ENCODE results near the gene MCCC2. TPM values are rescaled to one million over a fixed set of nuclear protein-coding genes. Genes with fewer than 3 reads are reported as not detected.

Gene MCCC2
- total RNA-seq, 1 experiment from 2014 or later, result 113 TPM

DNA sequence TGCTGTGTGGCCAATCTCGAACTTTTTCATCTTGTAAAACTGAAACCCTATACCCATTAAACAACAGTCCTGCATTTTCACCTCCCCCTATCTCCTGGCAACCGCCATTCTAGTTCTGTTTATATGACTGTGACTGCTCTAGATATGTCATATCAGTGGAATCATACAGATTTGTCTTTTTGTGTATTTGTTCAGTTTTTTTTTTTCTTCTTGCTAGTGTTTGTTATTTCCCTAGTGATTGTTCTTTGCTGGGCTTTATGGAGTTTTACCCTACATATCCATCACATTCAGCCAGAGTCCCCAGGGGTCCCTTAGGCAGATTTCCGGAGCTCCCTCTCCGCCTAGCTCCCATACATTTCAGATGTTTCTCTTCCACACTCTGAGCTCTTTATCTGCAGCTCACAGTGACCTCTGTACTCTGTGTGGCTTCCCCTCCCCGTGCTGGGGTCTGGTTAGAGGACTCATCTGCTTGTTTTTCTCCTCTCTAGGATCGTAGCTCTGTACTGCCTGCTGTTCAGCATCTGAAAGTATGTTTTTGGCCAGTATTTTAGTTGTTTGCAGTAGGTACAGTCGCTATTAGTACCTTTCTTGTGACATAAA lies 106.8 kb downstream of the MCCC2 start:
- no peaks in the 10 kb centered on the region for H3K27me3 ChIP-seq (replicated peaks; ENCODE audit: control insufficient read depth, insufficient read depth, low read length)
- POLR2A ChIA-PET, result interaction anchor here (1.3 kb wide), 1 partner anchor 107 kb away, joined by 9 read pairs; the partner anchor contains the start of gene MCCC2
- BruUV-seq (replicated peaks), result no TSS peak

DNA sequence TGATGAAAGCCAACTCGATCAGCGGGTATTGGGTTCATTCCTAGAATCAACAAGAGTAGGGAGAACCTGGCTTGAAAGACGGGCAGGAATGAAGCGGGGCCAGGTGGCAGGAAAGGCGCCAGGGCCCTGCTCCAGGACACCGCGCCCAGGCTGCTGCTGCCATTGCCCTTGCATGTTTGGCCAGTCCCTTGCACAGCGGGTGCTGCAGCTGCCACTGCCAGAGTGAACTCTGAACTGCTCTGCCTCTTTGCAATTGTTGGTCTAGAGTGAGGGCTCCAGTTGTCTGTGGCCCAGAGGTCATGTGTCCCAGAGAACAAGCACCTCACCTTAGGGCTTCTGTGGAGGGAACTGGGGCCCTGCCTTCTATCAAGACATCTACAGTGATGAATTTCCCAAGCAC lies 107.9 kb downstream of the MCCC2 start:
- intact Hi-C loops (cut with micrococcal nuclease; ENCODE audit: unreplicated experiment), result no loop called here
- H3K4me3 ChIP-seq (ENCODE audit: low read depth, low read length), result no peak overlapping the region
- H3K27me3 ChIP-seq (replicated peaks; ENCODE audit: control insufficient read depth, insufficient read depth, low read length), result no peaks in the 10 kb centered on the region
- BruUV-seq (replicated peaks), result no TSS peak
- ChIA-PET CTCF (interaction anchor here (1.1 kb wide), 1 partner anchor 108 kb away, joined by 3 read pairs; the partner anchor contains the start of gene MCCC2), POLR2A (no interaction called here)
- H3K36me3 ChIP-seq (ENCODE audit: control insufficient read depth, insufficient read depth, low read length), result no peaks in the 10 kb centered on the region
- DNase-seq, result peak in 1 of 2 experiments; percentile 13
- TF ChIP-seq, protein P1, sequence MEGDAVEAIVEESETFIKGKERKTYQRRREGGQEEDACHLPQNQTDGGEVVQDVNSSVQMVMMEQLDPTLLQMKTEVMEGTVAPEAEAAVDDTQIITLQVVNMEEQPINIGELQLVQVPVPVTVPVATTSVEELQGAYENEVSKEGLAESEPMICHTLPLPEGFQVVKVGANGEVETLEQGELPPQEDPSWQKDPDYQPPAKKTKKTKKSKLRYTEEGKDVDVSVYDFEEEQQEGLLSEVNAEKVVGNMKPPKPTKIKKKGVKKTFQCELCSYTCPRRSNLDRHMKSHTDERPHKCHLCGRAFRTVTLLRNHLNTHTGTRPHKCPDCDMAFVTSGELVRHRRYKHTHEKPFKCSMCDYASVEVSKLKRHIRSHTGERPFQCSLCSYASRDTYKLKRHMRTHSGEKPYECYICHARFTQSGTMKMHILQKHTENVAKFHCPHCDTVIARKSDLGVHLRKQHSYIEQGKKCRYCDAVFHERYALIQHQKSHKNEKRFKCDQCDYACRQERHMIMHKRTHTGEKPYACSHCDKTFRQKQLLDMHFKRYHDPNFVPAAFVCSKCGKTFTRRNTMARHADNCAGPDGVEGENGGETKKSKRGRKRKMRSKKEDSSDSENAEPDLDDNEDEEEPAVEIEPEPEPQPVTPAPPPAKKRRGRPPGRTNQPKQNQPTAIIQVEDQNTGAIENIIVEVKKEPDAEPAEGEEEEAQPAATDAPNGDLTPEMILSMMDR (IDR thresholded peaks at IDR 0.05; ENCODE audit: insufficient read depth in 1 of 2, low read depth in 1 of 2, low read length in 1 of 2, severe bottlenecking in 1 of 2, unreplicated experiment in 1 of 2), result no peak
- H3K9me3 ChIP-seq, result no peaks in the 10 kb centered on the region
- H3K27ac Mint-ChIP-seq (ENCODE audit: unreplicated experiment), result no peak overlapping the region
- H3K27me3 Mint-ChIP-seq (ENCODE audit: insufficient read depth, unreplicated experiment), result no peaks in the 10 kb centered on the region
- H3K9me3 Mint-ChIP-seq (ENCODE audit: unreplicated experiment), result no peaks in the 10 kb centered on the region
- H3K4me1 ChIP-seq, result peaks cover 26% of the 10 kb centered on the region
- peaks cover 5% of the 10 kb centered on the region for H3K36me3 Mint-ChIP-seq (ENCODE audit: insufficient read depth, unreplicated experiment)
- H3K4me1 Mint-ChIP-seq (ENCODE audit: low read depth, unreplicated experiment), result peaks cover 19% of the 10 kb centered on the region
- H3K4me3 Mint-ChIP-seq (ENCODE audit: unreplicated experiment), result no peak overlapping the region

More for the DNA sequence above, 106.8 kb downstream of the MCCC2 start:
- H3K4me1 ChIP-seq, result peaks cover 26% of the 10 kb centered on the region
- no peaks in the 10 kb centered on the region for H3K9me3 Mint-ChIP-seq (ENCODE audit: unreplicated experiment)
- TF ChIP-seq, protein P1 (IDR thresholded peaks at IDR 0.05; ENCODE audit: insufficient read depth in 1 of 2, low read depth in 1 of 2, low read length in 1 of 2, severe bottlenecking in 1 of 2, unreplicated experiment in 1 of 2), result no peak
- peaks cover 19% of the 10 kb centered on the region for H3K4me1 Mint-ChIP-seq (ENCODE audit: low read depth, unreplicated experiment)
- peak overlapping the region; percentile 72 for H3K4me3 Mint-ChIP-seq (ENCODE audit: unreplicated experiment)
- H3K36me3 Mint-ChIP-seq (ENCODE audit: insufficient read depth, unreplicated experiment), result peaks cover 5% of the 10 kb centered on the region
- peak overlapping the region; percentile 15; the same call in 1 of the 2 replicates for H3K4me3 ChIP-seq (ENCODE audit: low read depth, low read length)
- peak; percentile 61 to 62 for DNase-seq
- H3K9me3 ChIP-seq, result no peaks in the 10 kb centered on the region
- intact Hi-C loops (cut with micrococcal nuclease; ENCODE audit: unreplicated experiment), result loop anchor here (5.0 kb wide), 1 partner anchor 63 kb away; no protein-coding TSS in a partner anchor
- peak overlapping the region; percentile 88 for H3K27ac Mint-ChIP-seq (ENCODE audit: unreplicated experiment)
- H3K27me3 Mint-ChIP-seq (ENCODE audit: insufficient read depth, unreplicated experiment), result no peaks in the 10 kb centered on the region
- CTCF ChIA-PET, result interaction anchor here (0.7 to 1.1 kb wide), 5 partner anchors 93 to 614 kb away, joined by 3 to 6 read pairs (median 4); partner anchors contain the start of gene MCCC2
- no peaks in the 10 kb centered on the region for H3K36me3 ChIP-seq (ENCODE audit: control insufficient read depth, insufficient read depth, low read length)

DNA sequence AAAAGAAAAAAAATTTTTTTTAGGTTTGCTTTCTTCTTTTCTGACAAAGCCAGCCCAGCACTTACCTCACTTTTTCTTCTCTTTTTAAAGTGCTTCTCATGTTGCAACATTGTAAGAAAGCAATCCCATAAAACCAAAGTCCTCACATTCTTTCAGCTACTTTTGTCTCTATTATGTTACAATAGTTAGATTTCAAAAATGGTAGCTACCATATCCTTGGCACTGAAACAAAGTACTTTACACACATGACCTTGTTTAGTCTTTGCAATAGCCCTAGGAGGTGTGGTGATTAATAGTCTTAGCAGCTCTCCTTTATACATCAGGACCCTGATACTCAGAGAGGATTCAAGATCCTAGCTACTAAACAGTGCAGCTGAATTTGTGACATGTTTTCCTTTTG lies 108.5 kb downstream of the MCCC2 start:
- no peak overlapping the region for H3K27ac Mint-ChIP-seq (ENCODE audit: unreplicated experiment)
- Histone ChIP-seq H3K4me3 (ENCODE audit: low read depth, low read length) (no peak overlapping the region), H3K9me3 (no peaks in the 10 kb centered on the region), H3K27me3 (replicated peaks; ENCODE audit: control insufficient read depth, insufficient read depth, low read length) (no peaks in the 10 kb centered on the region), H3K36me3 (ENCODE audit: control insufficient read depth, insufficient read depth, low read length) (no peaks in the 10 kb centered on the region), H3K4me1 (peaks cover 26% of the 10 kb centered on the region)
- H3K4me3 Mint-ChIP-seq (ENCODE audit: unreplicated experiment), result peak overlapping the region; percentile 27
- CTCF ChIA-PET, result no interaction called here
- H3K36me3 Mint-ChIP-seq (ENCODE audit: insufficient read depth, unreplicated experiment), result peaks cover 5% of the 10 kb centered on the region
- POLR2A ChIA-PET, result no interaction called here
- no peaks in the 10 kb centered on the region for H3K9me3 Mint-ChIP-seq (ENCODE audit: unreplicated experiment)
- BruUV-seq (replicated peaks), result no TSS peak
- TF ChIP-seq, protein P1 (IDR thresholded peaks at IDR 0.05; ENCODE audit: insufficient read depth in 1 of 2, low read depth in 1 of 2, low read length in 1 of 2, severe bottlenecking in 1 of 2, unreplicated experiment in 1 of 2), result no peak
- peaks cover 19% of the 10 kb centered on the region for H3K4me1 Mint-ChIP-seq (ENCODE audit: low read depth, unreplicated experiment)
- no peaks in the 10 kb centered on the region for H3K27me3 Mint-ChIP-seq (ENCODE audit: insufficient read depth, unreplicated experiment)
- intact Hi-C loops (cut with micrococcal nuclease; ENCODE audit: unreplicated experiment), result no loop called here
- no peak for DNase-seq
